ENCODE data around the gene RAB25.

RAB25 gene

GRCh38 chr1:156086256-156086662 lies 25.3 kb downstream of the RAB25 start:
- H3K9ac ChIP-seq (ENCODE audit: low read length): no peak overlapping the region
- H3K4me1 ChIP-seq (ENCODE audit: control insufficient read depth, insufficient read depth, low read length): no peaks in the 10 kb centered on the region
- no peaks in the 10 kb centered on the region for H3K27me3 ChIP-seq (ENCODE audit: control insufficient read depth, insufficient read depth, low read length)
- H3K4me3 ChIP-seq (ENCODE audit: low read length): no peak overlapping the region
- no peak overlapping the region for H3K27ac ChIP-seq (ENCODE audit: low read depth, low read length)
- no peaks in the 10 kb centered on the region for H3K36me3 ChIP-seq (ENCODE audit: control insufficient read depth, insufficient read depth, low read length)

GRCh38 chr1:156089704-156090103 lies 28.7 kb downstream of the RAB25 start:
- H3K36me3 ChIP-seq (ENCODE audit: control insufficient read depth, insufficient read depth, low read length): no peaks in the 10 kb centered on the region

GRCh38 chr1:156090138-156090839 lies 29.3 kb downstream of the RAB25 start:
- Histone ChIP-seq H3K27ac (ENCODE audit: low read depth, low read length) (no peak overlapping the region), H3K36me3 (ENCODE audit: control insufficient read depth, insufficient read depth, low read length) (no peaks in the 10 kb centered on the region), H3K9ac (ENCODE audit: low read length) (no peak overlapping the region), H3K27me3 (ENCODE audit: control insufficient read depth, insufficient read depth, low read length) (no peaks in the 10 kb centered on the region), H3K4me3 (ENCODE audit: low read length) (no peak overlapping the region), H3K4me1 (ENCODE audit: control insufficient read depth, insufficient read depth, low read length) (no peaks in the 10 kb centered on the region)

More at GRCh38 chr1:156089704-156090103, 28.7 kb downstream of the RAB25 start:
- Histone ChIP-seq H3K27ac (ENCODE audit: low read depth, low read length) (no peak overlapping the region), H3K27me3 (ENCODE audit: control insufficient read depth, insufficient read depth, low read length) (no peaks in the 10 kb centered on the region), H3K4me3 (ENCODE audit: low read length) (no peak overlapping the region), H3K4me1 (ENCODE audit: control insufficient read depth, insufficient read depth, low read length) (no peaks in the 10 kb centered on the region), H3K9ac (ENCODE audit: low read length) (no peak overlapping the region)

GRCh38 chr1:156090840-156091188 lies 29.9 kb downstream of the RAB25 start:
- Histone ChIP-seq H3K27ac (ENCODE audit: low read depth, low read length) (no peak overlapping the region), H3K4me1 (ENCODE audit: control insufficient read depth, insufficient read depth, low read length) (no peaks in the 10 kb centered on the region), H3K36me3 (ENCODE audit: control insufficient read depth, insufficient read depth, low read length) (no peaks in the 10 kb centered on the region), H3K9ac (ENCODE audit: low read length) (no peak overlapping the region), H3K4me3 (ENCODE audit: low read length) (no peak overlapping the region), H3K27me3 (ENCODE audit: control insufficient read depth, insufficient read depth, low read length) (no peaks in the 10 kb centered on the region)

- Histone ChIP-seq H3K9ac (ENCODE audit: low read length) (no peak overlapping the region), H3K27me3 (ENCODE audit: control insufficient read depth, insufficient read depth, low read length) (no peaks in the 10 kb centered on the region), H3K36me3 (ENCODE audit: control insufficient read depth, insufficient read depth, low read length) (no peaks in the 10 kb centered on the region), H3K4me1 (ENCODE audit: control insufficient read depth, insufficient read depth, low read length) (peaks cover 4% of the 10 kb centered on the region), H3K27ac (ENCODE audit: low read depth, low read length) (no peak overlapping the region), H3K4me3 (ENCODE audit: low read length) (no peak overlapping the region)
These were observed 30.6 kb downstream of the RAB25 start for GRCh38 chr1:156091610-156092009.

- no peak overlapping the region for H3K9ac ChIP-seq (ENCODE audit: low read length)
- no peak overlapping the region for H3K4me3 ChIP-seq (ENCODE audit: low read length)
- H3K27me3 ChIP-seq (ENCODE audit: control insufficient read depth, insufficient read depth, low read length): no peaks in the 10 kb centered on the region
- no peak overlapping the region for H3K27ac ChIP-seq (ENCODE audit: low read depth, low read length)
- H3K4me1 ChIP-seq (ENCODE audit: control insufficient read depth, insufficient read depth, low read length): peaks cover 11% of the 10 kb centered on the region
- H3K36me3 ChIP-seq (ENCODE audit: control insufficient read depth, insufficient read depth, low read length): no peaks in the 10 kb centered on the region
These were observed 35.0 kb downstream of the RAB25 start for GRCh38 chr1:156095906-156096508.

GRCh38 chr1:156096640-156097391 lies 35.9 kb downstream of the RAB25 start:
- Histone ChIP-seq H3K27ac (ENCODE audit: low read depth, low read length) (peak overlapping the region; percentile 71), H3K27me3 (ENCODE audit: control insufficient read depth, insufficient read depth, low read length) (no peaks in the 10 kb centered on the region), H3K9ac (ENCODE audit: low read length) (no peak overlapping the region), H3K36me3 (ENCODE audit: control insufficient read depth, insufficient read depth, low read length) (no peaks in the 10 kb centered on the region), H3K4me3 (ENCODE audit: low read length) (peak overlapping the region; percentile 25), H3K4me1 (ENCODE audit: control insufficient read depth, insufficient read depth, low read length) (peaks cover 13% of the 10 kb centered on the region)

GRCh38 chr1:156097499-156098178 lies 36.7 kb downstream of the RAB25 start:
- no peaks in the 10 kb centered on the region for H3K36me3 ChIP-seq (ENCODE audit: control insufficient read depth, insufficient read depth, low read length)
- no peaks in the 10 kb centered on the region for H3K27me3 ChIP-seq (ENCODE audit: control insufficient read depth, insufficient read depth, low read length)
- peak overlapping the region; percentile 71 for H3K27ac ChIP-seq (ENCODE audit: low read depth, low read length)
- H3K4me1 ChIP-seq (ENCODE audit: control insufficient read depth, insufficient read depth, low read length): peaks cover 18% of the 10 kb centered on the region
- H3K9ac ChIP-seq (ENCODE audit: low read length): no peak overlapping the region
- no peak overlapping the region for H3K4me3 ChIP-seq (ENCODE audit: low read length)

- Histone ChIP-seq H3K4me3 (ENCODE audit: low read length) (no peak overlapping the region), H3K9ac (ENCODE audit: low read length) (no peak overlapping the region), H3K36me3 (ENCODE audit: control insufficient read depth, insufficient read depth, low read length) (no peaks in the 10 kb centered on the region), H3K27me3 (ENCODE audit: control insufficient read depth, insufficient read depth, low read length) (no peaks in the 10 kb centered on the region), H3K4me1 (ENCODE audit: control insufficient read depth, insufficient read depth, low read length) (peaks cover 29% of the 10 kb centered on the region), H3K27ac (ENCODE audit: low read depth, low read length) (no peak overlapping the region)
These were observed 37.8 kb downstream of the RAB25 start for GRCh38 chr1:156098784-156099183.

GRCh38 chr1:156099282-156099681 lies 38.3 kb downstream of the RAB25 start:
- H3K27me3 ChIP-seq (ENCODE audit: control insufficient read depth, insufficient read depth, low read length): no peaks in the 10 kb centered on the region
- H3K4me3 ChIP-seq (ENCODE audit: low read length): no peak overlapping the region
- no peak overlapping the region for H3K9ac ChIP-seq (ENCODE audit: low read length)
- H3K36me3 ChIP-seq (ENCODE audit: control insufficient read depth, insufficient read depth, low read length): no peaks in the 10 kb centered on the region
- H3K4me1 ChIP-seq (ENCODE audit: control insufficient read depth, insufficient read depth, low read length): peaks cover 34% of the 10 kb centered on the region
- H3K27ac ChIP-seq (ENCODE audit: low read depth, low read length): no peak overlapping the region

GRCh38 chr1:156100205-156100995 lies 39.4 kb downstream of the RAB25 start:
- Histone ChIP-seq H3K4me1 (ENCODE audit: control insufficient read depth, insufficient read depth, low read length) (peaks cover 46% of the 10 kb centered on the region), H3K9ac (ENCODE audit: low read length) (no peak overlapping the region), H3K27ac (ENCODE audit: low read depth, low read length) (no peak overlapping the region), H3K27me3 (ENCODE audit: control insufficient read depth, insufficient read depth, low read length) (no peaks in the 10 kb centered on the region), H3K4me3 (ENCODE audit: low read length) (no peak overlapping the region), H3K36me3 (ENCODE audit: control insufficient read depth, insufficient read depth, low read length) (no peaks in the 10 kb centered on the region)

- H3K27me3 ChIP-seq (ENCODE audit: control insufficient read depth, insufficient read depth, low read length): no peaks in the 10 kb centered on the region
- H3K4me3 ChIP-seq (ENCODE audit: low read length): no peak overlapping the region
- H3K4me1 ChIP-seq (ENCODE audit: control insufficient read depth, insufficient read depth, low read length): peaks cover 48% of the 10 kb centered on the region
- no peak overlapping the region for H3K27ac ChIP-seq (ENCODE audit: low read depth, low read length)
- no peaks in the 10 kb centered on the region for H3K36me3 ChIP-seq (ENCODE audit: control insufficient read depth, insufficient read depth, low read length)
- no peak overlapping the region for H3K9ac ChIP-seq (ENCODE audit: low read length)
These were observed 40.9 kb downstream of the RAB25 start for GRCh38 chr1:156101880-156102279.
